HG02973 (cell line): ENCODE measurements around the gene CRNKL1.
A peak's percentile ranks its signal among the peaks of the same experiment; 100 is the strongest.

Experiments
- ATAC-seq: cut with Tn5 transposase; IDR thresholded peaks from one replicate; pipeline ENCODE4 v1.9.1; 2021; ENCODE audit warnings: moderate library complexity; ENCODE audit not compliant: unreplicated experiment

CRNKL1 gene

GRCh38 chr20:20063941-20064702 lies 11.9 kb upstream of the CRNKL1 start:
- ATAC-seq: no peak

GRCh38 chr20:20060234-20060998 lies 8.2 kb upstream of the CRNKL1 start:
- no peak for ATAC-seq

- peak; percentile 7 for ATAC-seq
These were observed 546 bp downstream of the CRNKL1 start for GRCh38 chr20:20051767-20052073.

- no peak for ATAC-seq
These were observed 12.4 kb downstream of the CRNKL1 start for GRCh38 chr20:20039752-20040387.

- ATAC-seq: no peak
These were observed 13.7 kb downstream of the CRNKL1 start for GRCh38 chr20:20038586-20038985.

- no peak for ATAC-seq
These were observed 14.3 kb downstream of the CRNKL1 start for GRCh38 chr20:20037960-20038359.

- ATAC-seq: no peak
These were observed 15.5 kb downstream of the CRNKL1 start for GRCh38 chr20:20036756-20037155.

- no peak for ATAC-seq
These were observed 17.8 kb downstream of the CRNKL1 start for GRCh38 chr20:20034486-20034885.

GRCh38 chr20:20031790-20032189 lies 20.5 kb downstream of the CRNKL1 start:
- no peak for ATAC-seq

- no peak for ATAC-seq
These were observed 25.0 kb downstream of the CRNKL1 start for GRCh38 chr20:20027284-20027683.

- no peak for ATAC-seq
These were observed 27.3 kb downstream of the CRNKL1 start for GRCh38 chr20:20024942-20025341.

GRCh38 chr20:20023395-20023794 lies 28.9 kb downstream of the CRNKL1 start:
- ATAC-seq: no peak

GRCh38 chr20:20022498-20022897 lies 29.8 kb downstream of the CRNKL1 start:
- ATAC-seq: peak; percentile 58

- no peak for ATAC-seq
These were observed 30.4 kb downstream of the CRNKL1 start for GRCh38 chr20:20021835-20022234.

- no peak for ATAC-seq
These were observed 31.4 kb downstream of the CRNKL1 start for GRCh38 chr20:20020908-20021307.

GRCh38 chr20:20019123-20019522 lies 33.1 kb downstream of the CRNKL1 start:
- no peak for ATAC-seq

GRCh38 chr20:20018366-20018765 lies 33.9 kb downstream of the CRNKL1 start:
- no peak for ATAC-seq

- peak; percentile 23 for ATAC-seq
These were observed 34.5 kb downstream of the CRNKL1 start for GRCh38 chr20:20017844-20018185.

GRCh38 chr20:20017001-20017843 lies 35.0 kb downstream of the CRNKL1 start, which contains the start of gene NAA20:
NAA20 (plus strand) TSS chr20:20017362; CDS start chr20:20017397, 35 bp downstream.
- ATAC-seq: peak; percentile 96

GRCh38 chr20:20014659-20015058 lies 37.6 kb downstream of the CRNKL1 start:
- no peak for ATAC-seq

- no peak for ATAC-seq
These were observed 39.7 kb downstream of the CRNKL1 start for GRCh38 chr20:20012541-20012940.
